GM18909 (cell line): Measurements from ENCODE around the gene NID1.
A peak's percentile ranks its signal among the peaks of the same experiment; 100 is the strongest.
"Not testable (repeated sequence)": the region's sequence is repeated elsewhere in the genome, so short reads cannot be mapped to it uniquely, and the experiment has no call there.

Experiments used
- ATAC-seq: cut with Tn5 transposase; IDR thresholded peaks from one replicate; pipeline ENCODE4 v1.9.1; 2021; ENCODE audit warnings: mild to moderate bottlenecking; ENCODE audit not compliant: unreplicated experiment, poor library complexity

Gene NID1

DNA sequence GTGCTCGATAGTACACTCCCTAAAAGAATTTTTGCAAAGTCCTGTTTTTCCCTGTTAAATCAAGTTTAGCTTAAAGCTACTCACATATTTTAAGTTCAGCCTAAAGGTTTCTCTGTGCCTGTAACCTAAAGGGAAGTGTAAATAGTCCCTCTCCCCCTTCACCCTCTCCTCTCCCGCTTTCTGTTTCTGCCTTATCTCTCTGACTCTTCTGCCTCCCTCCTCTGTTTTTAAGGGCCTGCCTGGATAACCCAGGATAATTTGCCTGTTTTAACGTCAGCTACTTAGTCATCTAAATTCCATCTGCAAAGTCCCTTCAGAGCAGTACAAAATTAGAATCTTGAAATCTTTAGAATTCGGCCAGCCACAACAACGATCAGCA is 92.6 kb downstream of the NID1 start:
- ATAC-seq: peak; percentile 32

DNA sequence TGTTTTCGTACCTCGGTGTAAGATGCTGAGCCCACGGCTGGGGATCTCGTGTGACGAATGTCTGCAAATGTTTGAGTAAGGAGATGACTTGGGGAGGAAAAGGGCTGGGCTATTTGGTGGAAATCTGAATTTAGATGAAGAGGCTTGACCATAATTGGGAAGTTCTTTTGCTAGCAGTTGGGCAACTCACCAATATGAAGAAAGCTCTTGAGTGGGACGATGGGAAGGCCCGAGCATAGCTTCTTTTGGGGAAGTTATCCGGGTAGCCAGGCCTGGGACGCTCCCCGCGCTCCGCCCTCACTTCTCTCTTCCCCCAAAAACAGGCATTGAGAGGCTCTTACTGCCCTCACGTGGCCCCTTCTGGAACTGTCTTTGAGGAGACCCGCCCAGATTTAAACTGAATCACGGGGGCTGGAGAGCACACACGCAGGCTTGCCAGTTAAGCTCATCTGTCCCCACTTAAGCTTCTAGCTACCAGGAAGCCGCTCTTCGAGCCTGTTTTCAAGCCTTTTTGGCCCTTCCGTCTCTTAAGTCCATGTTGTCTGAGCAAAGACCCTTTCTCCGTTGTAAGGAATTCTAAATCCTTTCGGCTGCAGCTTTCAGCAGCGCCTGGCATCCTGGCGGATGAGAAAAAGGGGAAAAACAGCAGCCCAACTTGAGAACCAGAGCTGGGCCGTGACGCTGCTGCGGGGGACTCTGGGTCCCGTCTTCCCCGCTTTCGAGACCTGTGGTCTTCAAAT is 93.1 kb downstream of the NID1 start:
- peak; percentile 94 for ATAC-seq

DNA sequence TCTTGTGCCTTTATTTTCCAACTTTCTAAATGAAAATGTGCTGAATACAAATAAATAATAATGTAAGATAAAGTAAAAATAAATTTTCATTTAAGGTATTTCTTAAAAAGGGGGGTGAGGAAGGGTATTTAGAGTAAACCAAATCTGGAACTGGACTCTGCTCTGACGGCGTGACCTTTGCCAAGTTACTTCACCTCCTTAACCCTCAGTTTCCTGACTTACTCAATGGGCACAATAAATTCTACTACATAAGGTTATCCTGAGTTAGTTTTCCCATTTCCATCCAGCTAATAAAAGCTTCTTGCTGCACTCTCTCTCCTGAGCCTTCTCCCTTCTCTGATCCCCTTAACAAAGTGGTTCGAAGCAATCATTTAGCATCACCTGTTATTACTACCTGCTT is 93.9 kb downstream of the NID1 start:
- no peak for ATAC-seq

DNA sequence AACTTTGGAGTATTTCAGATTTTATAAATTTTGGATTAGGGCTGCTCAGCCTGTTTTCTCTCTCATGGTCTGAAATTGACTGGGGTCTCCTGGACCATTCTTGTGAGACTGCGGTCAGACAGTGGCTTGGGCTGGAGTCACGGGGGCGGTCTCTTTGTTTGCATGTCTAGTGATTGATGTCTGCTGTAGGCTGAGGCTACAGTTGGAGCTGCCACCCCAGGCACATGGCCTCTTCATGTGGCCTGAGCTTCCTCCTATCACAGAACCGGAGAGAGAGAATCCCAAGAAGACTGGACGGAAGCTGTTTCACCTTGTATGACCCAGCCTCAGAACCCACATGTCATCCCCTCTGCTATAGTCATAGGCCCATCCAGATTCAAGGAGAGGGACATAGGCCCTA is 96.1 kb downstream of the NID1 start:
- no peak for ATAC-seq

DNA sequence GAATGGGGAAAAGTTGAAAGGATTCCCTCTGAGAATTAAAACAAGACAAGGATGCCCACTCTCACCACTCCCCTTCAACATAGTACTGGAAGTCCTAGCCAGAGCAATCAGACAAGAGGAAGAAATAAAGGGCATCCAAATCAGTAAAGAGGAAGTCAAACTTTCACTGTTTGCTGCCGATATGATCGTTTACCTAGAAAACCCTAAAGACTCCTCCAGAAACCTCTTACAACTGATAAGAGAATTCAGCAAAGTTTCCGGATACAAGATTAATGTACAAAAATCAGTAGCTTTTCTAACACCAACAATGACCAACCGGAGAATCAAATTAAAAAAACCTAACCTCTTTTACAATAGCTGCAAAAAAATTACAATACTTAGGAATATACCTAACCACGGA is 98.8 kb downstream of the NID1 start:
- not testable (repeated sequence) for ATAC-seq

DNA sequence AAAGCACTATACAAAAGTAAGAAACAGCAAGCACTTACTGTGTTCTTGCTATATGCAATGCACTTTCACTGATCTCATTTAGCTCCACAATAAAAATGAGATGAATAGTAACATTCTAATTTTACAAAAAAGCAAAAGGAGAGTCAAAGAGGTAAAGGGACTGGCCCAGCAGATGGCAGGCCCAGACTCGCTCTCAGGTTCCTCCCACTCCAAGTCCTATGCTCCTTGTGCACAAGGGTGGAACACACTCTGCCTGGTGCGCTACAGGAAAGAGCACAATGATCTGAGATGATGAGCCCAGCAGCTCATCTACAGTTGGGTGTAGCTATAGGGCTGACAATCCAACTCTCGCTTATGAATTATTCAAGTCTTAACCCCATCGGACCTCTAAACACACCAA is 104.1 kb downstream of the NID1 start:
- no peak for ATAC-seq

DNA sequence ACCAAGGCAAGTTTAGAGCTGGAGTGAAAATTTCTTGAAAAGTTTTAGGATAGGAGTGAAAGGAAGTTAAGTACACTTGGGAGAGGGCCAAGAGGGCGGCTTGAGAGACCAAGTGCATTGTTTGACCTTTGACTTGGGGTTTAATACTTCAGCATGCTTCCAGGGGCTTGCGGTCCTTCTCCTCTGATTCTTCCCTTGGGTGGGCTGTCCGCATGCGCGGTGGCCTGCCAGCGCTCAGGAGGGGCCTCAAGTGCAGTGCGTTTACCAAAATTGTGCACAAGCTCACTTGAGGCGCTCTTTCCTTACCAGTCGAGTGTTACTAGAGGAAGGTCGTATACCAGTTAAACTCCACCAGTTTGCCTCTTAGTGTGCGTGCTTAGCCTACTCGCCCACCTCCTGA is 106.9 kb downstream of the NID1 start:
- ATAC-seq: no peak

DNA sequence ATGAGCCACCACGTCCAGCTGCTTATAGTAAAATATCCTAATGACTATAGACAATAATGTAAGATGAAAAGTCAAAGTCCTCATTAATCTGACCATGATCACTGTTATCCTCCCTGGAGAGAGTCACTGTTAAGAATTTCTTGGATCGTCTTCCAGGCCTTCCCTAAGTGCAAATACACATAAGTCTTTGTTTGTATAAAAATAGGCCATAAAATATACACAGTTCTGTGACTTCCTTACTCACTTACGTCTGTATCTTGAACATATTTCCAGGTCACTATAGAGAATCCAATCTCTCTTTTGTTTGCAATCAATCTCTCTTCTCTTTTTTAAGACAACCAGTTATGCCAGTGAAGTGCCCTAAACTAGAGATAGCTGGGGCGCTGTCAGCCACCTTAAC is 109.1 kb downstream of the NID1 start:
- ATAC-seq: no peak

DNA sequence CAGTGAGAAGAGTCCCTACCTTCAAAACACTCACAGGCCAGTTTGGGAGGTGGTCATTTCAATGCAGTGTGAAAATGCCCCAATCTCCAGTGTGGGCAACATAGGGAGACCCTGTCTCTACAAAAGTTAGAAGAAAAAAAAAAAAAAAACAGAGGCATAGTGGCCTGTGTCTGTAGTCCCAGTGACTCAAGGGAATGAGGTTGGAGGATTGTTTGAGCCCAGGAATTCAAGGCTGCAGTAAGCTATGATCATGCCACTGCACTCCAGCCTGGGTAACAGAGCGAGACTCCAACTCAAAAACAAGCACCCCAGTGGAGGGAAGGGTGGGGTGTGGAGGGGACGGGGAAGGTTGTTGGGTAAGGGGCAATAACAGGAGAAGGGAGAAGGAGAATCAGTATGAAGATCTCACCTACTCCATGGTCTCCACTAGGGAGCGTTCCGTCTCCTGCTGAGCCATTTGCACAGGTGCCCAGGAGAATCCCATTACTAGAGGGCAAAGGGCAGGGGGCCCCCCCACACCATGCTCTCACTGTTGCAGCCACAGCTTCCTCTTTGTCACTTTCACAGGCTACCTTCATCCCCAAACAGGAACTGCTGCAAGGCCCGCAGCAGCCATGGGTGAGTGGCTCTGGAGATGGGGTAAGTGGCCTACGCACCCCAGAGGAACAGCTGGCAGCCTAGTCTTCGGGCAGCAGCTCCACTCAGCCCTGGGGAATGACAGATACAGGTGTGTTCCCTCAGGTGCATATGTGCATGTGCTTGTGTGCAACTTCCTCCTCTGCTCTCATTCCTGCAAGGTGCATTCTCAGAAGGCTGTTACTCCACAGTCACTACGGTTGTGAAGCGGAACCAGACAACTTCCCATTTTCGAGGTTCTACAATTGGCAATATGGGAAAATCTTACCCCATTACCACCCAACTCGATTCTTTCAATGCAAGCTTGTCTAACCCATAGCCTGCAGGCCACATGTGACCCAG is 110.3 kb downstream of the NID1 start:
- ATAC-seq: peak; percentile 98

DNA sequence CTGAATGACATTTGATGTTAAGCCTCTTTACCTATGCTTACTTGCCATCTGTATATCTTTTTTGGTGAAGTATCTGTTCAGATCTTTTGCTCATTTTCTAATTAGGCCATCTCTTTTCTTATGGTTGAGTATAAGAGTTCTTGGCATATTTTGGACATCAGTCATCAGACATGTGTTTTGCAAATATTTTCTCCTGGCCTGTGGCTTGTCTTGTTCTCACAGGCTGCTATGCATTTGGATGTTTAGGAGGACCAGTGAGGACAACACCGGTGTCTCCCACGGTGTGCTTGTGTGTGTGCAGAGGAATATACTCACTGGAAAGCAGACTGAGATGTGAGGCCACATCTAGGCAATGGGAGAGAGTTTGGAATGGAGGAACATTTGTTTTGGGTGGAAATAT is 111.1 kb downstream of the NID1 start:
- no peak for ATAC-seq

DNA sequence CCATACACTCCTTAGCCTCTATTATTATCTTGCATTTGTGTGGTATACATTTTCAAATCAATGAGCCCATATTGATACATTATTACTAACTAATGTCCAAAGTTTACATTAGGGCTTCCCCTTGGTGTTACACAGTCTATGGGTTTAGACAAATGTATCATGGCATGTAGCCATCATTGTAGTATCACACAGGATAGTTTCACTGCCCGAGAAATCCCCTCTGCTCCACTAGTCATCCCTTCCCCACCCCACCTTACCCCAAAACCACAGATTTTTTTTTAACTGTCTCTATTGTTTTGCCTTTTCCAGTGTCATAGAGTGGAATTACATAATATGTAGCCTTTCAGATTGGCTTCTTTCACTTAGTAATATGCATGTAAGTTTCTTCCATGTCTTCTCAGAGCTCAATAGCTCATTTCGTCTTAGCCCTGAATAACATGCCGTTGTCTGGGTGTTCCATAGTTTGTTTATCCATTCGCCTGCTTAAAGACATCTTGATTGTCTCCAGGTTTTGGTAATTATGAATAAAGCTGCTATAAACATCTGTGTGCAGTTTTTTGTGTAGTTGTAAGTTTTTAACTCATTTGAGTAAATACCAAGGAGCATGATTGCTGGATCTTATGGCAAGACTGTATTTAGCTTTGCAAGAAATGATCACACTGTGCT is 111.8 kb downstream of the NID1 start:
- peak; percentile 41 for ATAC-seq

DNA sequence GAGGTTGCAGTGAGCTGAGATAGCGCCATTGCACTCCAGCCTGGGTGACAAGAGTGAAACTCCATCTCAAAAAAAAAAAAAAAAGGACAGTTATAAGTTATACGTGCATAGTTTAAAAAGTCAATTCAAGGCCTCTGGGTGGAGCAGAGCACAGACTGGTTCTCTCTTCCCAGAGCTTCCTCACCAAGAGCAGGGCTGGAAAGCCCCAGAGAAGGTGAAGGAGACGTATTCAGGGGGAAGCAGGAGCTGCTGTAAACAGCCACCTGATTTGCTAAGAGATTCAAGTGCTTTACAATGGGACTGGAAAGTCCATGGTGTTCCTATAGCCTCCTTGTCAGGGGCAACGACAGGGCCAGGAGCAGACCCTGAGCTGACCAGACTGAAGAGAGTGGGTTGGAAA is 113.2 kb downstream of the NID1 start:
- ATAC-seq: no peak

DNA sequence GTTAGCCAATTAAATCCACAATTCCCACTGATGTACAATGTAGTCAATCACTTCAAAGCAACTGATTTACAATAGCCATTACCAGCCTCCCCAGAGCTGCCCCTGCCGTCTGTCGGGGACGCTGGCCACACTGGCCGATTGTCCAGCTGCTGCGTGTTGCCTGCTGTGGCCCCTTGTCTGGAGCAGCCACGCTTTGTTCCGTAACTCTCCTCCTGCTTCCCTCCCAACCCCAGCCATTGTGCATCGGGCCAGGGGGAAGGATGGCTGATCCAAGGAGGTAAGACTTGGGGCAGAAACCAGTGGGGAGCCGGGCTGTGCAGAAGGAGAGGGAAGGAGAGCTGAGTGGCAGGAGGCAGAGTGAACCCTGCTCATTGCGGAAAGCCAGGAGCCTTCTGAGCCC is 114.6 kb downstream of the NID1 start:
- no peak for ATAC-seq

DNA sequence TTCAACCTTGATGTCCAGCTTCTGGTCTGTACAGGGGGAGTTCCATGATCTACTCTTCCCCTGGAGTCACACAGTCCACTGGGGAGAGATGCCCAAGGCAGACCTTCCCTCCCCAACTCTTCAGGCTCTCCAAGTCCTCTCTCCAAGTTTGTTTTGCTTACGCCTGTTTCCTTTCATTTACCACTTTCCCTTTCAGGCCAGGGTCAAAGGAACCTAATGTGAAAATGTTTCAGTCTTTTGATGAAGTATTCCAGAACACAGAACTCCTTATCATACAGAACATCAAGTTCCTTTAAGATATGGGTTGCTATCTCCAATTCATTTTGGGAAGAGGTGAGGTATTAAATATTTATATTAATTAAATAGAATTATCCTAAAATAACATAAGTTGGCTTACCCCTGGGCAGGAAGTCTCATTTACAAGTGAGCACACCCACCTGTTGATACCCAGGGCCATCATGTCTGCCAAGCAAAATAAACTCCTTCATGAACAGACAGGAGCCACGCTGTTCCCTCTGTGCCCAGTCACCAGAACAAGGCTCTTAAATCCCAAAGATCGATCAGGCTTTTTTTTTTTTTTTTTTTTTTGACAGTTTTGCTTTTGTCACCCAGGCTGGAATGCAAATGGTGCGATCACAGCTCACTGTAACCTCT is 116.0 kb downstream of the NID1 start:
- no peak for ATAC-seq

DNA sequence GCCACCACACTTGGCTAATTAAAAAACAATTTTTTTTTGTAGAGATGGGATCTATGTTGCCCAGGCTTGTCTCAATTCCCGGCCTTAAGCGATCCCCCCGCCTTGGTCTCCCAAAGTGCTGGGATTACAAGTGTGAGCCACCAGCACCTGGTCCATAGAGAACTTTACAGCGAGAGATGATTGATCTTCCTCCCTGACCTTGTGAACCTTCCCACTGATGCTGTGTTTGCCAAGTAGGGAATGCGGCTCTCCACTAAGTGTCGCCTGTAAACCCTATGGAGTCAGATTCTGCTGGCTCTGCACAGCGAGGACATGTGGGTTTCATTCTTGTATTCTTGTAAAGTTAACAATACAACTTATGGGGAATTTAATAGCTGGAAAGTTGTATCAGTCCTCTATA is 116.9 kb downstream of the NID1 start:
- no peak for ATAC-seq

DNA sequence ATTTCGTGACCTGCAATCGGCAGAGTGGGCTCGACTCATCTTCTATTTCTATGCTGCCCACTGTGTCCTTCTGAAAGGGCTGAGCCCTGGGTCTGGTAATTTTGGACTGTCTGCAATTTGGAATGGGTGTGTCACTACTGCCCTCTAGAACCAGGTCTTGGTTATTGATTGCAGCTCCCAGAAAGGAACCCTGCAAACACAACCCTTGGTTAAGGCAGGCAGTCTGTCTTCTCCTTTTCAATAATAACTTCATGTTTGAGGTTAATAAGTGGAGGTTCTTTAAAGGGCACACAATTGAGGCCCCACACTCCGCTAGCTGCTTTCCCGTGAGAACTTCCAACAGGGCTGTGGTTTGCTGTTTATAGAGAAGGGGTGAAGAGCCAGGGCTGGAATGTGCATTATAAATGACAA is 118.3 kb downstream of the NID1 start:
- peak; percentile 58 for ATAC-seq

DNA sequence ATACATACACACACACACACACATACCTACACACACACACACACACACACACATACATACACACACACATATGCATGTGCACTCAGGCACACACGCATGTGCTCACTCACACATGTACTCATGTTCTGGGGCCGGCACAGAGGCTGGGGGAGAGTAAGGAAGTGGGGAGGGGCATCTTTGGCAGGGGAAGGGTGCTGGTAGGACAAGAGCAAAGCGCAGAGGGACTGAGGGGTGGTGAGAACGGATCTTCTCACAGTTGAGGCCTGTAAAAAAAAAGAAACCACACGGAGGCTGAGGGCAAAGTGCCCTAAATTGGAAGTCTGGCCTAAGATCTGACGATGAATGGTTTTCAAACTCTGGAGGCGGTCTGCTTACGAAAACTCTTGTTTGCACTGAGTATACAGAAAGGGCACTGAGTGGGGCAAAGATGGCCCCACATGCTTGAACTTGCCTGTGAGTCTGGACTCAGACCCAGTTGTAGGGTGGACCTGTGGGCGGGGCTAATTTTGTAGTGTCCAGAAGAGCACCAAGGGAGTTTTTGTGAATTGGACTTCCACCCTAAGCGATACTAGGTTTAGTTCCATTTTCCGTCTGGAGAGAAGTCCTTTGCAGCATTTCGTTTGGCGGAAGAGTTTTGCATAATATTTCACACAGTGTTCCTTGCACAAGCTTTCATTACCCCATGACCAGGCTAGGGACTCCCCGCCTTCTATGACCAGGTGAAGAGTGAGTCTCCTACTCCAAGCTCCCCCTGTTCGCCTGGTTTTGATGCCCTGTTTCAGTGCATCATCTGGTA is 118.9 kb downstream of the NID1 start:
- ATAC-seq: peak; percentile 70

DNA sequence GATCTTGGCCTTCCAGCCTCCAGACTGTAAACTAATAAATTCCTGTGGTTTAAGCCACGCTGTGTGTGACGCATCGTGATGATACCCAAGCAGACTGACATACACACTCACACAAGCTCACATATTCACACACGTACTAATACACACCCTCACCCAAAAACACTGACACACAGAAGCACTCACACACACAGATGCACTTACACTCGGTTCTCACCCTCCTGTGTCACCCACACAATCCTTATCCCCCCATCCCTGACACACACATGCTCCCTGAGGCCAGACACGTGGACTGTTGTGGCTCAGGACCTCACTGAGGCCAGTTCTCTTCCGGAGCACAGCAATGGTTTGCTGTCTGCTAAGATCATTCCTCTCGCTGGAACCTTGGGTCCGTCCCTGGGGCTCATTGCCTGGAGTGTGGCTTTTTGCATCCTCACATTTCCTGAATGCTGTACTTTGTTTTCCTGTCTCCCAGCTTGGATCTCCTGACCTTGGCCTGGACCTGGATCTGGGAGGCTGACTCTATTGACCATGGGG is 121.2 kb downstream of the NID1 start:
- no peak for ATAC-seq

DNA sequence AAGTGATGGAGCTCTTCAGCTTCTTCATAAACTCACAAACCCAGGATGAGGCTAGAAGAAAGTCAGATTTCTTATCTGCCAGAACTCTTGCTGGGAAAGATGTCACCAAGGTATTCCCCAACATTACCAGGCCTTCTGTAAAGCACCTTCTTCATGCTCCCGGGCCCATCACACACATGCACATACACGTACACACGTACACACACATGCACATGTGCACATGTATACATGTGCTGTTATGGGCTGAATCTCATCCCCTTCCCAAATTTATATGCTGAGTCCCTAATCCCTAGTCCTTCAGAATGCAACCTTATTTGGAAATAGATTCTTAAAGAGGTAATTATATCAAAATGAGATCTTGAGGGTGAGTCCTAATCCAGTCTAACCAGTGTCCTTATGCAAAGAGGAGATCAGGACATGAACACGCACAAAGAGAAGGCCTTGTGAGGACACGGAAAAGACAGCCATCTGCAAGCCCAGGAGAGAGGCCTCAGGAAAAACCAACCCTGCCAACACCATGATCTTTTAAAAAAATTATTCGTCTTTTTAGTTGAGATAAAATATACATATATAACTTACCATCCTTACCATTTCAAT is 121.8 kb downstream of the NID1 start:
- ATAC-seq: no peak
